ENCODE data around the gene FGF14. TPM values are rescaled to one million over a fixed set of nuclear protein-coding genes. Genes with fewer than 3 reads are reported as not detected.

FGF14 gene
- polyA plus RNA-seq, 1 donor (not counting 4 experiments of a cell fraction or from before 2014, with no cell fraction given): 0.09 TPM

DNA sequence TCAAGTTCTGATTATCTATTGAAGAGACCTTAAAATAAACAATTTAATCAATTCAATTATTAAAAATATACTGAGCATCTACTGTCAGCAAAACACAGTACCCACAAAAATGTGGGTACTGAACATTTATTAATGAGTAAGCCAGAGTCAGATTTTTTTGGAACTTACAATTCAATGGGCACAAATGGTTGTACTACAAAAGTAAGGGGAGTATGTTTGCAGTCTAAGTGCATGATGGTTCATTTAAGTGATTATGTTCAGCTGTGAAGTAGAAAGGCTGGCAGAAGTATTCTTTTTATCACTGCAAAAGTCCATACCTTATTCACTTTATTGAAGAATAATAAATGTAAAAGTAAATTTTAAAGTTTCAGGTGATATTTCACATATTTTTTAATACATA lies 27.6 kb downstream of the FGF14 start:
- Histone ChIP-seq H3K9me1 (ENCODE audit: control insufficient read depth, extremely low read depth, insufficient read depth, low read length) (no peaks in the 10 kb centered on the region), H3K27ac (ENCODE audit: control insufficient read depth, insufficient read depth, low read length) (no peak overlapping the region), H3K4me3 (ENCODE audit: control insufficient read depth in 2 of 3, extremely low read depth in 1 of 3, insufficient read depth in 2 of 3, low read depth in 1 of 3, low read length in 3 of 3) (no peak overlapping the region), H3K27me3 (ENCODE audit: control insufficient read depth, extremely low read depth, insufficient read depth, low read length) (no peaks in the 10 kb centered on the region), H3K9ac (ENCODE audit: control insufficient read depth, extremely low read depth, insufficient read depth, low read length) (no peak overlapping the region), H3K4me2 (ENCODE audit: control insufficient read depth, extremely low read depth, insufficient read depth, low read depth, low read length) (no peak overlapping the region), H3K4me1 (ENCODE audit: control insufficient read depth, extremely low read depth, insufficient read depth, low read length) (no peaks in the 10 kb centered on the region), H2AFZ (ENCODE audit: control insufficient read depth, low read length) (no peak overlapping the region), H4K20me1 (ENCODE audit: control insufficient read depth, extremely low read depth, insufficient read depth, low read length) (no peaks in the 10 kb centered on the region), H3K36me3 (ENCODE audit: control insufficient read depth in 2 of 2, extremely low read depth in 1 of 2, insufficient read depth in 2 of 2, low read length in 2 of 2) (no peaks in the 10 kb centered on the region), H3K79me2 (ENCODE audit: control insufficient read depth, insufficient read depth, low read length) (no peaks in the 10 kb centered on the region), H3K9me3 (ENCODE audit: control insufficient read depth, low read depth, low read length) (no peaks in the 10 kb centered on the region)
- TF ChIP-seq EZH2 (IDR thresholded peaks at IDR 0.05; ENCODE audit: low read length): no peak
- TF ChIP-seq, protein P1, sequence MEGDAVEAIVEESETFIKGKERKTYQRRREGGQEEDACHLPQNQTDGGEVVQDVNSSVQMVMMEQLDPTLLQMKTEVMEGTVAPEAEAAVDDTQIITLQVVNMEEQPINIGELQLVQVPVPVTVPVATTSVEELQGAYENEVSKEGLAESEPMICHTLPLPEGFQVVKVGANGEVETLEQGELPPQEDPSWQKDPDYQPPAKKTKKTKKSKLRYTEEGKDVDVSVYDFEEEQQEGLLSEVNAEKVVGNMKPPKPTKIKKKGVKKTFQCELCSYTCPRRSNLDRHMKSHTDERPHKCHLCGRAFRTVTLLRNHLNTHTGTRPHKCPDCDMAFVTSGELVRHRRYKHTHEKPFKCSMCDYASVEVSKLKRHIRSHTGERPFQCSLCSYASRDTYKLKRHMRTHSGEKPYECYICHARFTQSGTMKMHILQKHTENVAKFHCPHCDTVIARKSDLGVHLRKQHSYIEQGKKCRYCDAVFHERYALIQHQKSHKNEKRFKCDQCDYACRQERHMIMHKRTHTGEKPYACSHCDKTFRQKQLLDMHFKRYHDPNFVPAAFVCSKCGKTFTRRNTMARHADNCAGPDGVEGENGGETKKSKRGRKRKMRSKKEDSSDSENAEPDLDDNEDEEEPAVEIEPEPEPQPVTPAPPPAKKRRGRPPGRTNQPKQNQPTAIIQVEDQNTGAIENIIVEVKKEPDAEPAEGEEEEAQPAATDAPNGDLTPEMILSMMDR (optimal IDR thresholded peaks at IDR 0.05 in 1 of 3, IDR thresholded peaks at IDR 0.05 in 1 of 3, conservative IDR thresholded peaks at IDR 0.05 in 1 of 3; ENCODE audit: extremely low read depth in 1 of 3, insufficient read depth in 2 of 3, low read length in 3 of 3): no peak
- DNase-seq (ENCODE audit: low read depth, low spot score): no peak
- no peak for FAIRE-seq
- dilution Hi-C loops (cut with MboI; ENCODE audit: extremely low pct_ligation_motif_present, low sequenced_read_pairs): no loop called here

DNA sequence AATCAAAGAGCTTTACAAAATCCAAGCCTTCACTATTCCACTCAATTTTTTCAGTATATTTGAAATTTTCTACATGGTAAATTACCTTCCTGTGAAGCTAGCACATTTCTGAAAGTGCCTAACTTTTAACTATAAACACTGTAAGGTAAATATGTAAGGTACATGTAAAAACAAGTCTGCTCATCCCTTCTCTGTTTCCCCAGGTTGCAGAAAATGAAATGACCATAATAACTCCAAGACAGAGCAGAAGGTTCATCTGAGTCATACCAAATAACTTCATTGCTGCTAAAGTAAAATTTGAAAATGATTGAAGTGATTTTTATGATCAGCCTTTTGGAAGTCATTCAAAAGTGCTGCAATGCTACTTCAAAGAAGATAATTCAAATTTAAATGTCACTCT lies 28.6 kb downstream of the FGF14 start:
- FAIRE-seq (no peak), DNase-seq (ENCODE audit: low read depth, low spot score) (no peak)
- Histone ChIP-seq H2AFZ (ENCODE audit: control insufficient read depth, low read length) (no peak overlapping the region), H3K9me3 (ENCODE audit: control insufficient read depth, low read depth, low read length) (no peaks in the 10 kb centered on the region), H3K4me3 (ENCODE audit: control insufficient read depth in 2 of 3, extremely low read depth in 1 of 3, insufficient read depth in 2 of 3, low read depth in 1 of 3, low read length in 3 of 3) (no peak overlapping the region), H3K27me3 (ENCODE audit: control insufficient read depth, extremely low read depth, insufficient read depth, low read length) (no peaks in the 10 kb centered on the region), H3K9me1 (ENCODE audit: control insufficient read depth, extremely low read depth, insufficient read depth, low read length) (no peaks in the 10 kb centered on the region), H3K9ac (ENCODE audit: control insufficient read depth, extremely low read depth, insufficient read depth, low read length) (no peak overlapping the region), H3K27ac (ENCODE audit: control insufficient read depth, insufficient read depth, low read length) (no peak overlapping the region), H3K4me2 (ENCODE audit: control insufficient read depth, extremely low read depth, insufficient read depth, low read depth, low read length) (no peak overlapping the region), H3K79me2 (ENCODE audit: control insufficient read depth, insufficient read depth, low read length) (no peaks in the 10 kb centered on the region), H3K4me1 (ENCODE audit: control insufficient read depth, extremely low read depth, insufficient read depth, low read length) (no peaks in the 10 kb centered on the region), H4K20me1 (ENCODE audit: control insufficient read depth, extremely low read depth, insufficient read depth, low read length) (no peaks in the 10 kb centered on the region), H3K36me3 (ENCODE audit: control insufficient read depth in 2 of 2, extremely low read depth in 1 of 2, insufficient read depth in 2 of 2, low read length in 2 of 2) (no peaks in the 10 kb centered on the region)
- TF ChIP-seq, protein P1 (optimal IDR thresholded peaks at IDR 0.05 in 1 of 3, IDR thresholded peaks at IDR 0.05 in 1 of 3, conservative IDR thresholded peaks at IDR 0.05 in 1 of 3; ENCODE audit: extremely low read depth in 1 of 3, insufficient read depth in 2 of 3, low read length in 3 of 3): no peak
- TF ChIP-seq EZH2 (IDR thresholded peaks at IDR 0.05; ENCODE audit: low read length): no peak
- dilution Hi-C loops (cut with MboI; ENCODE audit: extremely low pct_ligation_motif_present, low sequenced_read_pairs): no loop called here

Measured in keratinocyte (primary cell).